GM19395 (cell line): Measurements from ENCODE around the gene KCNQ4.

Experiments
- ATAC-seq: cut with Tn5 transposase; IDR thresholded peaks from one replicate; pipeline ENCODE4 v1.9.1; 2021; ENCODE audit warnings: mild to moderate bottlenecking, moderate library complexity; ENCODE audit not compliant: unreplicated experiment

The KCNQ4 gene

GRCh38 chr1:40838980-40839942 is 55.7 kb downstream of the KCNQ4 start:
- no peak for ATAC-seq

- no peak for ATAC-seq
Measured at GRCh38 chr1:40839943-40840335, 56.4 kb downstream of the KCNQ4 start.

GRCh38 chr1:40840526-40841323 is 57.1 kb downstream of the KCNQ4 start:
- no peak for ATAC-seq

- ATAC-seq: no peak
Measured at GRCh38 chr1:40841602-40842001, 58.0 kb downstream of the KCNQ4 start.

DNA sequence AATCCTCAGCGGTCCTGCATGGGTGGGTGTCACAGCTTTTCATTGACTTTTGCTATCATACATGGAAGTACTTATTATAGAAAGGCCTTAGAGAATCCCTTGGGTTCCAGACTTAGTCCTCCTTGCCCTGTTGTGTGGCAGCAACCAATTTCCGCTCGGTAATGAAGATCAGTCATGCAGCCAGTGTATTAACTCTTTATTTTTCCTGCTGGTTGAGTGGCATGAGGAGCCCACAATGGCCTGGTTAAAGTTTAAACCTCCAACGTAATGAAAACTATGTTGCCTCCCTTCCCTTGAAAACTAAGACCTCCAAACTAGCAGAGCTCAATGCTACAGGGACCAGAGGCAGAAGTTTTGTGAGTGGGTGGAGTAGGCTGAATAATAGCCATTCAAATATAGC is 58.6 kb downstream of the KCNQ4 start:
- ATAC-seq: no peak

GRCh38 chr1:40842691-40843090 is 59.1 kb downstream of the KCNQ4 start:
- ATAC-seq: no peak

GRCh38 chr1:40844079-40844478 is 60.5 kb downstream of the KCNQ4 start:
- no peak for ATAC-seq

DNA sequence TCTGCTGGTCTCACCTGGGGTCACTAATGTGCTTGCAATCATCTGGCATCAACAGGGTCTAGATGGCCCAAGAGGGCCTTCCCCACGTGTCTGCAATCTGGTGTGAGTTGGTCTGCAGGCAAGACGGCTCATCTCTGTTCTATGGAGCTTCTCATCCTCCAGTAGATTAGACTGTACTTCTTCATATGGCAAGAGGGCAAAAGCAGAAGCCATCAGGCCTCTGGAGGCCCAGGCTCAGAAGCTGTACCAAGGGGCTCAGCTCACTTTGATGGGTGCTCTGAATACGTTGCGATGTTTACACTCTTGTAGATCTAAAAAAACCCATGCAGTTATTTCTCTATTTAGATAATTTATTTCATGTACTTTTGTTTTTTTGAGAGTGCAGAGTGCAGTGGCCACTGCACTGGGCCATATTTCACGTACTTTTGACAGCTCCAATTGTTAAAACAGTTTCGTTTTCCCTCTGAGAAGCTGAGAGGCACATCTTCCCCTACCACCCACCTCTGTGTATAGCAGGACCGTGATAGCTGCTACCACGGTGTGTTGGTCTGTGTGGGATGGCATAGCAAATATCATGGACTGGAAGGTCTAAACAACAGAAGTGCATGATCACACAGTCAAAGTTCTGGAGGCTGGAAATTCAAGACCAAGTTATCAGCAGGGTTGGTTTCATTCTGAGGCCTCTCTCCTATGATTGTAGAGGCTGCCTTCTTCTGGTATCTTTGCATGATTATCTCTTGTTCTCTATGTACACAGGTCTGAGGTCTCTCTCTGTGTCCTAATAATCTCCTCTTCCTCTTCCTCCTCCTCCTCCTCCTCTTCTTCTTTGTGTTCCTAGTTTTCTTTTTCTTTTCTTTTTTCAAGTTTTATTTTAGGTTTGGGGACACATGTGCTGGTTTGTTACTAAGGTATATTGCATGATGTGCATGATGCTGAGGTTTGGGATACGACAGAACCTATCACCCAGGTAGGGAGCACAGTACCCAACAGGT is 61.6 kb downstream of the KCNQ4 start:
- no peak for ATAC-seq

DNA sequence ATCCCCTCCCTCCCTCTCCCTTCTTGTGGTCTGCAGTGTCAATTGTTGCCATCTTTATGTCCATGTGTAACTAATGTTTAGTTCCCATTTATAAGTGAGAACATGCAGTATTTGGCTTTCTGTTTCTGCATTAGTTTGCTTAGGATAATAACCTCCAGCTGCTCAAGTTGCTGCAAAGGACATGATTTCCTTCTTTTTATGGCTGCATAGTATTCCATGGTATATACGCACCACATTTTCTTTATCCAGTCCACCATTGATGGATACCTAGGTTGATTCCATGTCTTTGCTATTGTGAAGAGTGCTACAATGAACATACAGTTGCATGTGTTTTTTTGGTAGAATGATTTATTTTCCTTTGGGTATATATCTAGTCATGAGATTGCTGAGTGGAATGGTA is 62.3 kb downstream of the KCNQ4 start:
- ATAC-seq: no peak

DNA sequence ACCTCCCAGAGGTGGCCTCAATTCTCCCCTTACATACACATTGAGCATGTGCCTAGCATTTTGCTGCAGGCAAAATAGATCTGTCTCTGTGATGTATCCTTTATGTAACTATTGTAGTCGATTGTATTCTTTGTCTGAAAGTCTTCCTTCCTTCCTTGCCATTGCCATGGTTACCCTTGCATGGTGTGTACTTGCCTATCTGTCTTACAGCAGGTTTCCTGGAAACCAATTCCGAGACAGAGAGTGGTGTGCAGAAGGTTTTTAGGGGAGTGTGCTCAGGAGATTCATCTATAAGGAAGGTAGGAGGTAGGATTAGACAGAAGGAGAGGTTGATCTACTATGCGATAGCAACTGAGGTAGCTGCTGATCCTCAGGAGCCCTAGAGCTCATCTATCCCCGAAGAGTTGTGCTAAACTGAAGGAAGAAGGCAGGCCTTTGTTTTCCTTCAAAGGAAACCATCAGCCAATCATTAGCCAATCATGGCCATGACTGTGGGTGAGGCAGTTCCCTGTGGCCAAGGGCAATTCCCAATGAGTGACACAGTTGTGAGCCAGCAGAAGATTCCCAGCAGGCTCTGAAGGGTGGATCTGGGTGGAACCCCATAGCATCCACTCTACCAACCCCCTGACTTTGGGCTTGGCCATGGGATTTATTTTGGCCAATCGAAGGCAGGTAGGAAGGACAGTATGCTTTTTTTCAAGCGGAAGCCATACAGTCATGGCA is 63.6 kb downstream of the KCNQ4 start:
- ATAC-seq: no peak

- ATAC-seq: no peak
Measured at GRCh38 chr1:40848530-40849189, 65.1 kb downstream of the KCNQ4 start.

DNA sequence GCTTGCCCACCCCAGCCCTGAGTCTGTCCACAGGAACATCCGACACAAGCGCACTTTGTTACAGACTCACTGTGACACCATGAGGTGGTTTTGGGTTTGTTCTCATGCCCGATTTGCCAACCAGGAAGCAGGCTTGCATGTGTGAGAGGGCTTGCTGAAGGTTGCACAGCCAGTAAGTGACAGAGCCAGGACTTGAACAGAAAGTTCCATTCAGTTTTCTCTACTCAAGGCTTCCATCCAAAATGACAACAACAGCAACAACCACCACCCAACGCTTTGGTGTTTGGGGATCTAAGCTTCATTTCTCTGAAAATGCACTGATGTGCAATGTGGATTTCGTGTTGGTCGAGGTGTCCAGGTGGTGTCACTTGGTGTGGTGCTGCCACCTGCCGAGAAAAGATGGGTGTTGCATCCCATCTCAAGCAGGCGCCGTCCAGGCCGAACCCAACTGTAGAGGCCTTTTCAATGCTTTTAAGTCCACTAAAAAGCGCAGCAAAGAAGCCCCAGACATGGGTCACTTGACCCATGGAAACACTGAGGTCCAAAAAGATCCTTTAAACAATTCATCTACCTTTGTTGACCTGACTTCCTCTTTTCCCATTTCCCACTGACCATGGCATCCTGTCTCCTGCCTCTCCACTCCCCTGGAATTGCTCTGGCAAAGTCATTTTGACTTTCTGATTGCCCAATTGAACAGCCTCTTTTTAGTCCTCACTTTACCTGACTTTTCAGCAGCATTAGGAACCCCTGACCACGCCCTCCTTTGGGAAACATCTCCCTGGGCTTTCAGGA is 66.4 kb downstream of the KCNQ4 start:
- peak; percentile 74 for ATAC-seq

DNA sequence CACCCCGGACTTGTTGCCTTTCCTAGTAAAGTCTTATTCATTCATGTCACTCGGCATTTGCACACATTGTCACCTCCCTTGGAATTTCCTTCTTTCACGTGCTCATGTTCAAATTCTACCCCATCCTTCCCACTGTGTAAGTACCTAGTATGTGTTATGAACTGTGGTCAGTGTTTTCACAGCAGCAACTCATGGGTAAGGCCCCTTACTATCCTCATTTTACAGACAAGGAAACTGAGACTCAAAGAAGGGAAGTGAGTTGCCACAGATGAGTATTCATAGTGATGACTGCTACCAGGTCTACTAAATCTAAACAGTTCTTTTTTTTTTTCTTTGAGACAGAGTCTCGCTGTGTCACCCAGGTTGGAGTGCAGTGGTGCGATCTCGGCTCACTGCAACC is 68.1 kb downstream of the KCNQ4 start:
- no peak for ATAC-seq

GRCh38 chr1:40853113-40853884 is 69.7 kb downstream of the KCNQ4 start:
- no peak for ATAC-seq

GRCh38 chr1:40853885-40854170 is 70.2 kb downstream of the KCNQ4 start:
- ATAC-seq: no peak

GRCh38 chr1:40855513-40855912 is 71.9 kb downstream of the KCNQ4 start:
- ATAC-seq: no peak

- ATAC-seq: no peak
Measured at GRCh38 chr1:40856116-40856515, 72.5 kb downstream of the KCNQ4 start.

GRCh38 chr1:40856656-40857302 is 73.2 kb downstream of the KCNQ4 start:
- no peak for ATAC-seq
